Measurements from ENCODE around the gene SERPINA4.

SERPINA4 gene

DNA sequence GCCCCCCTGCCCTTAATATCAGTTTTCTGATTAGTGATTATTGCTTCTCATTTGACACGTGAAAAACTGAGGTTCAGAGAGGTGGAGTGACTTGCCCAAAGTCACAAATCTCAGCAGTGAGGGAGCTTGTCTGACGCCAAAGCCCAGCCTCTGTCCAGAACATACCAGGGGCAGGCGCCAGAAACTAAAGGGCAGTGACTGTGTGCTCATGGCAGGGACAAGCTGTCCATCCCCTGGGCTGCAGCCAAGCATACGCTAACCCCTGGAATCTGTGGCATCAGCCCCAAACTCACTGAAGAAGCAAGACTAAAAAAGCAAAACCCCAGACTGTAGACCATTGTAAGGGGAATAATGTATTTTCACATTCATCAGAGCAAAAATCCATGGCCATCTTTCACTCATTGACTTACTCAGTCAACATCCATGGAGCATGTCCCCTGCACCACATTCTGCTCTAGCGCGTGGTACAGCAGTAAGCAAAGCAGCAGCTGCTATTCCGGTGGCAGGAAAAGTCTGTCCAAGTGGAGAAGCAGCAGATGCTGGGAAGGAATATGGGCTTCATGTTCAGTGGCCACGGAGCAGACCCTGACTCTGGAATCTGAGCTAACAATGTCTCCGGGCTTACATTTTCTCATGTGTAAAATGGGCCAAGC lies 1.5 kb upstream of the SERPINA4 start:
- no peaks in the 10 kb centered on the region for H3K27me3 ChIP-seq (ENCODE audit: control insufficient read depth in 1 of 2, insufficient read depth in 2 of 2, low read length in 2 of 2)
- no peaks in the 10 kb centered on the region for H3K9me3 ChIP-seq (ENCODE audit: low read length)
- no peak overlapping the region for H3K4me3 ChIP-seq (ENCODE audit: low read depth in 1 of 2, low read length in 2 of 2)
- no peaks in the 10 kb centered on the region for H3K4me1 ChIP-seq (ENCODE audit: insufficient read depth, low read length)
- H3K9ac ChIP-seq (ENCODE audit: low read length), result no peak overlapping the region
- no peaks in the 10 kb centered on the region for H3K36me3 ChIP-seq (ENCODE audit: insufficient read depth, low read length)
- no peak overlapping the region for H3K27ac ChIP-seq (ENCODE audit: low read depth, low read length)

DNA sequence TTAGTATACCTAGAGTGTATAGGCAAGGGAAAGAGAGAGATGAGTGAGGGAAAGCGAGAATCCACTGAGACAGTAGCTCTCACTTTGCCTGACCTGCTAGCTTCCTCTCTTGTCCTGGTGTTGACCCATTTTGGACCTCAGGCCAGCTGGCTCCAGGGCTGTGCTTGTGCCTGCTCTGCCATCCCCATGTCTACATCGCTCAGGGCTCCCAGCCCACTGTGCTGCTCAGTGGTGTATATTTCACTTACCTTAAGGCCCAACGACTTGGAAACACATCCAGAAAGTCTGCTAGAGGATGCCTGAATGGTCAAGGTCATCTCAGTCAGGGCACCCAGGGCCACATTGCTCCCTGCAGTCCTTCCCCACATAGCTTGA lies 964 bp upstream of the SERPINA4 start:
- Histone ChIP-seq H3K4me1 (ENCODE audit: insufficient read depth, low read length) (no peaks in the 10 kb centered on the region), H3K9me3 (ENCODE audit: low read length) (no peaks in the 10 kb centered on the region), H3K27ac (ENCODE audit: low read depth, low read length) (no peak overlapping the region), H3K4me3 (ENCODE audit: low read depth in 1 of 2, low read length in 2 of 2) (no peak overlapping the region), H3K9ac (ENCODE audit: low read length) (no peak overlapping the region), H3K27me3 (ENCODE audit: control insufficient read depth in 1 of 2, insufficient read depth in 2 of 2, low read length in 2 of 2) (no peaks in the 10 kb centered on the region), H3K36me3 (ENCODE audit: insufficient read depth, low read length) (no peaks in the 10 kb centered on the region)

DNA sequence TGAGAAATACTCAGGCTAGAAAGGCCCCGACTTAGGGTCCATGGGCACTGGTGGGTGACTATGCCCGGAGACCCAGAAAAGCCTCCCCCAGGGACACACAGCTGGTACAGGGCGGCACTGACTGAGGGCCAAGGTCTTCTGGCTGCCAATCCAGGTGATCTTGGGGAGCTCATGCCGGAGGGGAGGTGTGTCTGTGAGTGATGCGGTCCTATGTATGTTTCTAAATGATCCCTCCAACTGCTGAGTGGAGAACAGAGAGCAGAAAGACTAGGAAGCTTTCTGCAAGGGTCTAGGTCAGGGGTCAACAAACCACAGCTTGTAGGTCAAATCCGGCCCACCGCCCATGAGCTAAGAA lies 391 bp downstream of the SERPINA4 start:
- Histone ChIP-seq H3K27me3 (ENCODE audit: control insufficient read depth in 1 of 2, insufficient read depth in 2 of 2, low read length in 2 of 2) (no peaks in the 10 kb centered on the region), H3K4me3 (ENCODE audit: low read depth in 1 of 2, low read length in 2 of 2) (no peak overlapping the region), H3K9me3 (ENCODE audit: low read length) (no peaks in the 10 kb centered on the region), H3K9ac (ENCODE audit: low read length) (no peak overlapping the region), H3K4me1 (ENCODE audit: insufficient read depth, low read length) (no peaks in the 10 kb centered on the region), H3K27ac (ENCODE audit: low read depth, low read length) (no peak overlapping the region), H3K36me3 (ENCODE audit: insufficient read depth, low read length) (no peaks in the 10 kb centered on the region)

DNA sequence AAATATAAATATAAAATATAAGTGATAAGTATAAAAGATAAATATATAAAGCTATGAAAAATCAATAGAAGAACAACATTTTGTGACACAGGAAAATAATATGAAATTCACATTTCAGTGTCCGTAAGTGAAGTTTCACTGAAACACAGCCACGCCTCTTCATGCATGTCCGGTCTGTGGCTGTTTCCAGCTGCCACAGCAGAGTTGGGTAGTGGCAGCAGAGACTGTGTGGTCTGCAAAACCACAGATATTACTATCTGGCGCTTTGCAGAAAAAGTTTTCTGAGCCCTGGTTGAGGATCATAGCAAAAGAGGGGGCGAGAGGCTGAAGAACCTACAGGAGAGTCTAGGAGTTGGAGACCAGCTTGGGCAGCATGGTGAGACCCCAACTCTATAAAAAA lies 780 bp downstream of the SERPINA4 start:
- Histone ChIP-seq H3K9me3 (ENCODE audit: low read length) (no peaks in the 10 kb centered on the region), H3K4me1 (ENCODE audit: insufficient read depth, low read length) (no peaks in the 10 kb centered on the region), H3K9ac (ENCODE audit: low read length) (no peak overlapping the region), H3K4me3 (ENCODE audit: low read depth in 1 of 2, low read length in 2 of 2) (no peak overlapping the region), H3K36me3 (ENCODE audit: insufficient read depth, low read length) (no peaks in the 10 kb centered on the region), H3K27ac (ENCODE audit: low read depth, low read length) (no peak overlapping the region), H3K27me3 (ENCODE audit: control insufficient read depth in 1 of 2, insufficient read depth in 2 of 2, low read length in 2 of 2) (no peaks in the 10 kb centered on the region)

DNA sequence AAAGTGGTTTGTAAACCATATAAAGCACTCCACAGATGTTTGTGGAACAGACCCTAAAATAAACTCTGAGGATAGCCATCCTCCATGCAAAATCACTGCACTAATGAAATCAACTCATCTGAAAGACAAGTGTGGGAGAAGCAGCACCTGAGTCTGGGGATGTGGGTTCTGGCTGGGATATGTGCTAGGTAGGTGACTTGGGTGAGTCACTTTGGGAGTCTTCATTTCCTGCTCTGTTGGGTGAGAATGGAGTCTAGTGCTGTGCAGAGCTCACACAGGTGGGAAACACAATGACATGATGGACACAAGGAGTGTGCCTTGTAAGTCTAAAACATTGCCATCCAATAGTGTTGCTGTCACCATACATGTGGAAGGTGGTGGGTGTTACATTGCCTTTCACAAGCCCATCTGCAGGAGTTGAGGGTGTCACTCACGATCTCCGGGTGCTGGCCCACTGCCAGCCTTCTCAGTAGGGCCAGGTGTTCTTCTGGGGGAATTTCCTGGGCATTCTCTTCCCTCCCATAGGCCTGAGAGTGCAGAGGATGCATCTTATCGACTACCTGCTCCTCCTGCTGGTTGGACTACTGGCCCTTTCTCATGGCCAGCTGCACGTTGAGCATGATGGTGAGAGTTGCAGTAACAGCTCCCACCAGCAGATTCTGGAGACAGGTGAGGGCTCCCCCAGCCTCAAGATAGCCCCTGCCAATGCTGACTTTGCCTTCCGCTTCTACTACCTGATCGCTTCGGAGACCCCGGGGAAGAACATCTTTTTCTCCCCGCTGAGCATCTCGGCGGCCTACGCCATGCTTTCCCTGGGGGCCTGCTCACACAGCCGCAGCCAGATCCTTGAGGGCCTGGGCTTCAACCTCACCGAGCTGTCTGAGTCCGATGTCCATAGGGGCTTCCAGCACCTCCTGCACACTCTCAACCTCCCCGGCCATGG lies 2.0 kb downstream of the SERPINA4 start:
- H3K9me3 ChIP-seq (ENCODE audit: low read length), result no peaks in the 10 kb centered on the region
- H3K9ac ChIP-seq (ENCODE audit: low read length), result no peak overlapping the region
- H3K4me1 ChIP-seq (ENCODE audit: insufficient read depth, low read length), result no peaks in the 10 kb centered on the region
- H3K36me3 ChIP-seq (ENCODE audit: insufficient read depth, low read length), result no peaks in the 10 kb centered on the region
- no peaks in the 10 kb centered on the region for H3K27me3 ChIP-seq (ENCODE audit: control insufficient read depth in 1 of 2, insufficient read depth in 2 of 2, low read length in 2 of 2)
- H3K4me3 ChIP-seq (ENCODE audit: low read depth in 1 of 2, low read length in 2 of 2), result no peak overlapping the region
- H3K27ac ChIP-seq (ENCODE audit: low read depth, low read length), result no peak overlapping the region

DNA sequence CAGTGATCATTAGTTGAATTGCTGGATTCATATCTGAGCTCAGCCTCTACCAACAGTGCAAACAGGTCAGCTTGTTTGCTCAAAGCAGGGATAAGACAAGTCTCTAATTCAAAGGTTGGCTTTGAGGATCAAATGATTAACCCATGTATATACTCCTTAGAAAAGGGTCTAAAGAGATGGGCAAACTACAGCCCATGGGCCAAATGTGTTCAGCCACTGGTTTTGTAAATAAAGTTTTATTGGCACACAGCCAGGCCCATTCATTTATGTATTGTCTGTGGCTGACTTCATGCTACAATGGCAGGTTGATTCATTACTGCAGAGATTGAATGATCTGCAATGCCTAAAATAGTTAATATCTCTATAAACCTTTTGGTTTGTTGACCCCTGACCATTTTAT lies 3.1 kb downstream of the SERPINA4 start:
- H3K4me3 ChIP-seq (ENCODE audit: low read depth in 1 of 2, low read length in 2 of 2), result no peak overlapping the region
- H3K27me3 ChIP-seq (ENCODE audit: control insufficient read depth in 1 of 2, insufficient read depth in 2 of 2, low read length in 2 of 2), result no peaks in the 10 kb centered on the region
- H3K9me3 ChIP-seq (ENCODE audit: low read length), result no peaks in the 10 kb centered on the region
- no peak overlapping the region for H3K27ac ChIP-seq (ENCODE audit: low read depth, low read length)
- H3K9ac ChIP-seq (ENCODE audit: low read length), result no peak overlapping the region
- no peaks in the 10 kb centered on the region for H3K4me1 ChIP-seq (ENCODE audit: insufficient read depth, low read length)
- H3K36me3 ChIP-seq (ENCODE audit: insufficient read depth, low read length), result no peaks in the 10 kb centered on the region

DNA sequence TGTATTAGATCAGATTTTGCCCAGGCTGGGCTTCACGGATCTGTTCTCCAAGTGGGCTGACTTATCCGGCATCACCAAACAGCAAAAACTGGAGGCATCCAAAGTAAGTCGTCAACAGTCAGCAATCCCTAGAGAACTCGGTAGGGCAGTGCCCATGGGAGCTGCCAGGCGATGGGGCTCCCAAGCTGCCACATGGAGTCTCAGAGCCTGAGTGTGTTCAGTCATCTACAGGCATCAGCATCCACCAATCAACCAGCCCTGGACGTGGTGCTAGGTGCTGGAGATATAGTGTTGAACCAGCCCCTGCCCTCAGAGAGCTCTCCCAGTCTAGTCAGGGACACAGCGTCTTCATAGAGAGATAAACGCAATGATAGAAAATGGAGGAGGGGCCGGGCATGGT lies 6.9 kb downstream of the SERPINA4 start:
- no peak overlapping the region for H3K9ac ChIP-seq (ENCODE audit: low read length)
- H3K36me3 ChIP-seq (ENCODE audit: insufficient read depth, low read length), result no peaks in the 10 kb centered on the region
- no peaks in the 10 kb centered on the region for H3K27me3 ChIP-seq (ENCODE audit: control insufficient read depth in 1 of 2, insufficient read depth in 2 of 2, low read length in 2 of 2)
- peaks cover 4% of the 10 kb centered on the region for H3K4me1 ChIP-seq (ENCODE audit: insufficient read depth, low read length)
- H3K4me3 ChIP-seq (ENCODE audit: low read depth in 1 of 2, low read length in 2 of 2), result no peak overlapping the region
- H3K27ac ChIP-seq (ENCODE audit: low read depth, low read length), result no peak overlapping the region
- H3K9me3 ChIP-seq (ENCODE audit: low read length), result no peaks in the 10 kb centered on the region

DNA sequence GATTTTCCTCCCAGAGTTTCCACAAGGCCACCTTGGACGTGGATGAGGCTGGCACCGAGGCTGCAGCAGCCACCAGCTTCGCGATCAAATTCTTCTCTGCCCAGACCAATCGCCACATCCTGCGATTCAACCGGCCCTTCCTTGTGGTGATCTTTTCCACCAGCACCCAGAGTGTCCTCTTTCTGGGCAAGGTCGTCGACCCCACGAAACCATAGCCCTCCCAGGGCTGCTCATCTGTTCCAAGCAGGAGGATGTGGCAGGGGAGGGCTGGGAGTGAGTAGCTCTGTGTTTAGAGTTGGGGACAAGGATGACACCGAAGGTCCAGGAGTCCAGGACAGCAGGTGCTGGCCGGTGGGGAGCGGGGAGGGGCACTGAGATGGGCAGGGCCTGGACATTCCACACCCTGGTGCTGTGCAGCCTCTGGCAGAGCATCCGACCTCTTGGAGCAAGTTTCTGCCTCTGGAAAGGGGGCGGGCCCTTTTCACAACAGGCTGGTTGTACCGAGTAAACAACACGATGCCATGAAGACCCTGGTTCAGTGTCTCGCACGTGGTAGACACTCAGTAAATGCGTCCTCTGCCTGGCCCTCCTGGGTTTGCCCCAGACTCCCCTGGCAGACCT lies 8.2 kb downstream of the SERPINA4 start:
- no peak overlapping the region for H3K27ac ChIP-seq (ENCODE audit: low read depth, low read length)
- H3K9me3 ChIP-seq (ENCODE audit: low read length), result no peaks in the 10 kb centered on the region
- H3K36me3 ChIP-seq (ENCODE audit: insufficient read depth, low read length), result no peaks in the 10 kb centered on the region
- no peaks in the 10 kb centered on the region for H3K27me3 ChIP-seq (ENCODE audit: control insufficient read depth in 1 of 2, insufficient read depth in 2 of 2, low read length in 2 of 2)
- no peak overlapping the region for H3K4me3 ChIP-seq (ENCODE audit: low read depth in 1 of 2, low read length in 2 of 2)
- no peak overlapping the region for H3K9ac ChIP-seq (ENCODE audit: low read length)
- H3K4me1 ChIP-seq (ENCODE audit: insufficient read depth, low read length), result peaks cover 4% of the 10 kb centered on the region

DNA sequence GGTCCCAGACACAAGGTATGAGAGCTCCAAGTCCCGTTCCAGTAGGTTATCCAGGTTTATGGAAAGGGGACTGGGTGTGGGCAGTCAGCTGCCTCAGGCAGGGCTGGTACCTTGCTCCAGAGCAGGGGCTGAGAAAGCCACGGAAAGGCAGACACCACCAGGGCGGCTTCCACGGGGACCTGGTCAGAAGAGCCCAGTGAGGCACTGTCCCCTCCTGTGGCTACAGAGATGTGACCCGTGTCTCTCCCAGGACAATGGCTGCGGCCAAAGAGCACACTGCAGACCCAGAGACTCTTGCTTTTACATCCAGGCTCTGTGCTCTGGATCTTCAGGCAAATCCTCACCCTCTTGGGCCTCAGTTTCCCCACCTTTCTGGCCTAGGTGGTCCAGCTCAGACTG lies 8.8 kb downstream of the SERPINA4 start:
- Histone ChIP-seq H3K9ac (ENCODE audit: low read length) (no peak overlapping the region), H3K9me3 (ENCODE audit: low read length) (no peaks in the 10 kb centered on the region), H3K36me3 (ENCODE audit: insufficient read depth, low read length) (no peaks in the 10 kb centered on the region), H3K4me1 (ENCODE audit: insufficient read depth, low read length) (peaks cover 4% of the 10 kb centered on the region), H3K27me3 (ENCODE audit: control insufficient read depth in 1 of 2, insufficient read depth in 2 of 2, low read length in 2 of 2) (no peaks in the 10 kb centered on the region), H3K27ac (ENCODE audit: low read depth, low read length) (no peak overlapping the region), H3K4me3 (ENCODE audit: low read depth in 1 of 2, low read length in 2 of 2) (no peak overlapping the region)

DNA sequence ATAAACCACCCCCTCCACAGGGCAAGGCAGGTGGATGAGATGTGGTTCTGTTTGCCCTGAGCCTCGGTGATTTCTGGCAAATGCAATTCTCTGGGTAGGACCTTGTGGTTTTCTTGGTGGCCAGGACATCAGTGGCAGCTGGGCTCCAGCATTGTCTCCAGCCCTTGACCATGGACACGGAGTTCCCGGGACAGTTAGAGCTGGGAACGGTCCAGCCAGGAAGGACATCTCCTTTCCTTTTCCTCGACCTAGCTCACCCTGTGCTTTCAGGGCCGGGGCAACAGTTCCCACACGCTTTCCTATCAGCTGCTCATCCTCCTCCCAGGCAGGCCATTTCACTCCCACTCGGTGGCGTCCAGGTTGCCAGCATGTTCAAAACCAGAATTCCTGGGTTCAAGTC lies 9.2 kb downstream of the SERPINA4 start:
- H3K27me3 ChIP-seq (ENCODE audit: control insufficient read depth in 1 of 2, insufficient read depth in 2 of 2, low read length in 2 of 2), result no peaks in the 10 kb centered on the region
- no peak overlapping the region for H3K9ac ChIP-seq (ENCODE audit: low read length)
- no peaks in the 10 kb centered on the region for H3K36me3 ChIP-seq (ENCODE audit: insufficient read depth, low read length)
- peaks cover 4% of the 10 kb centered on the region for H3K4me1 ChIP-seq (ENCODE audit: insufficient read depth, low read length)
- H3K9me3 ChIP-seq (ENCODE audit: low read length), result no peaks in the 10 kb centered on the region
- no peak overlapping the region for H3K27ac ChIP-seq (ENCODE audit: low read depth, low read length)
- H3K4me3 ChIP-seq (ENCODE audit: low read depth in 1 of 2, low read length in 2 of 2), result no peak overlapping the region

DNA sequence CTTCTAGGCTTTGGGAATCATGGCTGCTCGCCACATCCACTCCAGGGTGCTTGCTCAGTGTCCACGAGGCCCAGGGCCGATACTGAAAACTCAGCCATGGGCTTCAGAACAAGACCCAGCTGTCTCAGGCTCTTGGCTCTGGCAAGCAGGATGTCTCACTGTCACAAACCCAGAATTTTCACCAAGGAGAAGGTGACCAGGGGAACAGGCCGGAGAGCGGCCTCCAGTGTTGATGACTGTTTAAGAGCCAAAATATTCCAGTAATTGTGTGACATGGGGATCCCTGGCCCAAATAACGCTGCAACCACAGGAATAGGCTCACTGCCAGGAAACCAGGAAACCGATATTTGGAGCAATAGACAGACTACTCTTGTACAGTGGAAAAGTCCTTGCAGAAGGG lies 10.2 kb downstream of the SERPINA4 start:
- H3K27ac ChIP-seq (ENCODE audit: low read depth, low read length), result no peak overlapping the region
- no peak overlapping the region for H3K9ac ChIP-seq (ENCODE audit: low read length)
- H3K4me1 ChIP-seq (ENCODE audit: insufficient read depth, low read length), result peaks cover 4% of the 10 kb centered on the region
- H3K36me3 ChIP-seq (ENCODE audit: insufficient read depth, low read length), result no peaks in the 10 kb centered on the region
- no peak overlapping the region for H3K4me3 ChIP-seq (ENCODE audit: low read depth in 1 of 2, low read length in 2 of 2)
- no peaks in the 10 kb centered on the region for H3K27me3 ChIP-seq (ENCODE audit: control insufficient read depth in 1 of 2, insufficient read depth in 2 of 2, low read length in 2 of 2)
- H3K9me3 ChIP-seq (ENCODE audit: low read length), result no peaks in the 10 kb centered on the region
